Adrenal gland (tissue), 12 donors: Measurements from ENCODE around the gene LARP1. TPM values are rescaled to one million over a fixed set of nuclear protein-coding genes. Genes with fewer than 3 reads are reported as not detected.
"Not testable (repeated sequence)": the region's sequence is repeated elsewhere in the genome, so short reads cannot be mapped to it uniquely, and the experiment has no call there.

Experiments used
- DNase-seq, 7 donors: peaks; one replicate each; pipeline ENCODE4 v3.0.0-alpha.2; 2019 to 2020
- H3K27ac ChIP-seq, 5 donors: fragments of 200-600 bp; sonication (generic) in 4 of 5; 1 replicate in 3 of 5; 2 replicates in 2 of 5; pipeline versions ENCODE4 v1.5.1 to v1.8.0; 2016 to 2020; ENCODE audit warnings: mild to moderate bottlenecking in 1 of 5
- H3K27me3 ChIP-seq: fragments of 200-600 bp; 2 replicates; pipeline ENCODE4 v1.8.0; 2021
- H3K36me3 ChIP-seq, 2 donors: fragments of 200-600 bp; replicated peaks in 1 of 2; 1 replicate in 1 of 2; 2 replicates in 1 of 2; pipeline versions ENCODE4 v1.5.1 to v1.8.0; 2018 to 2022
- H3K4me1 ChIP-seq, 2 donors: fragments of 200-600 bp; replicated peaks in 1 of 2; 1 replicate in 1 of 2; 2 replicates in 1 of 2; pipeline versions ENCODE4 v1.5.1 to v1.8.0; 2018 to 2021
- H3K4me3 ChIP-seq, 4 donors: fragments of 200-600 bp; sonication (generic) in 3 of 4; one replicate each; pipeline ENCODE4 v1.5.1; 2016 to 2018
- H3K9me3 ChIP-seq, 3 donors: fragments of 200-600 bp; sonication (generic) in 1 of 3; replicated peaks in 1 of 3; 1 replicate in 2 of 3; 2 replicates in 1 of 3; pipeline versions ENCODE4 v1.5.1 to v1.8.0; 2016 to 2021
- POLR2A ChIP-seq, 2 donors: fragments of 450-650 bp; IDR thresholded peaks; one replicate each; pipeline ENCODE4 v1.6.1; 2017; ENCODE audit warnings: antibody characterized with exemption in 2 of 2, mild to moderate bottlenecking in 2 of 2, moderate library complexity in 1 of 2
- WGBS, 4 donors: extraction: QIAGEN DNeasy Blood & Tissue Kit in 2 of 4; methylation state at CpG; one replicate each; pipeline versions ENCODE4 v1.1.5 to v1.1.7; 2013 to 2017; 5-methylcytosine and 5-hydroxymethylcytosine counted together
- intact Hi-C, 2 donors: fragments of 100-400 bp; cut with DNase I; formaldehyde crosslinking; loops; one replicate each; pipeline versions ENCODE4 v1.14.1 to v1.15.0; 2022 to 2023
- polyA plus RNA-seq, 3 donors: library from polyadenylated mRNA; stranded (reverse); fragments of 200-250 nt in 2 of 3; fragments of 350-450 nt in 1 of 3; fragmentation: Illumina TruSeq in 1 of 3; extraction: RNeasy Lipid Tissue Mini Kit (QIAGEN cat#74804) in 1 of 3; gene quantifications; one replicate each; pipeline ENCODE4 v1.2.3, GENCODE V29; 2013 to 2014
- total RNA-seq, 9 donors: library from RNA; depleted of rRNA in 4 of 9; stranded (reverse); fragments of >200 nt in 4 of 9; fragments of 120-200 nt in 1 of 9; fragmentation: NEBNext Ultra II Directional in 1 of 9; extraction: Animal tissue kit (Norgen Biotek cat#: 25700) in 1 of 9; gene quantifications; one replicate each; pipeline versions ENCODE4 v1.1.0 to v1.2.4, GENCODE V29; 2013 to 2023
- TF ChIP-seq, protein P1 (sequence below), 6 experiments: fragments of 450-650 bp in 4 of 6; fragments of 200-600 bp in 2 of 6; sonication (generic) in 1 of 6; IDR thresholded peaks; 1 replicate in 5 of 6; 2 replicates in 1 of 6; pipeline versions ENCODE4 v1.5.1 to v1.8.0; 2016 to 2021; ENCODE audit warnings: antibody characterized with exemption in 6 of 6, mild to moderate bottlenecking in 2 of 6, moderate library complexity in 1 of 6
- donor health status: healthy with polysubstance abuse.
- donor health status: Bipolar disorder and iron deficiency.
- donor health status: DM: yes; HTN: yes; CAD: no.
- donor health status: DM: no; HTN: no; CAD: no.
- donor health status: DM: no; HTN: no; CAD: no.
- donor health status: DM: yes; HTN: yes; CAD: no.

Gene LARP1
- total and polyA plus RNA-seq, 12 donors = 30.5 to 209 (median 126) TPM

GRCh38 chr5:154820383-154820782, 65.2 kb downstream of the LARP1 start:
- TF ChIP-seq, protein P1, sequence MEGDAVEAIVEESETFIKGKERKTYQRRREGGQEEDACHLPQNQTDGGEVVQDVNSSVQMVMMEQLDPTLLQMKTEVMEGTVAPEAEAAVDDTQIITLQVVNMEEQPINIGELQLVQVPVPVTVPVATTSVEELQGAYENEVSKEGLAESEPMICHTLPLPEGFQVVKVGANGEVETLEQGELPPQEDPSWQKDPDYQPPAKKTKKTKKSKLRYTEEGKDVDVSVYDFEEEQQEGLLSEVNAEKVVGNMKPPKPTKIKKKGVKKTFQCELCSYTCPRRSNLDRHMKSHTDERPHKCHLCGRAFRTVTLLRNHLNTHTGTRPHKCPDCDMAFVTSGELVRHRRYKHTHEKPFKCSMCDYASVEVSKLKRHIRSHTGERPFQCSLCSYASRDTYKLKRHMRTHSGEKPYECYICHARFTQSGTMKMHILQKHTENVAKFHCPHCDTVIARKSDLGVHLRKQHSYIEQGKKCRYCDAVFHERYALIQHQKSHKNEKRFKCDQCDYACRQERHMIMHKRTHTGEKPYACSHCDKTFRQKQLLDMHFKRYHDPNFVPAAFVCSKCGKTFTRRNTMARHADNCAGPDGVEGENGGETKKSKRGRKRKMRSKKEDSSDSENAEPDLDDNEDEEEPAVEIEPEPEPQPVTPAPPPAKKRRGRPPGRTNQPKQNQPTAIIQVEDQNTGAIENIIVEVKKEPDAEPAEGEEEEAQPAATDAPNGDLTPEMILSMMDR (IDR thresholded peaks at IDR 0.05) = no peak
- no peak for TF ChIP-seq POLR2A (IDR thresholded peaks at IDR 0.05)
- H3K9me3 ChIP-seq = no peaks in the 10 kb centered on the region

GRCh38 chr5:154822896-154823295, 67.7 kb downstream of the LARP1 start:
- DNase-seq = peak in 3 of 7 donors; percentile 45 to 57 (median 48)
- H3K27me3 ChIP-seq, H3K9me3 ChIP-seq, intact Hi-C loops, H3K4me3 ChIP-seq: not testable (repeated sequence)
- 59 to 66% (median 62%) methylated on average over 5 of the region's 5 CpGs for WGBS, 4 donors
- Histone ChIP-seq H3K27ac (peak overlapping the region in 2 of 5 donors; percentile 22 to 78), H3K4me1 (peaks cover 12 to 29% of the 10 kb centered on the region in 2 donors), H3K36me3 (peaks cover 0 to 64% of the 10 kb centered on the region in 2 donors)

More at GRCh38 chr5:154820383-154820782, 65.2 kb downstream of the LARP1 start:
- no peak overlapping the region for H3K4me3 ChIP-seq
- intact Hi-C loops = no loop called here
- H3K36me3 ChIP-seq = peaks cover 0 to 78% of the 10 kb centered on the region in 2 donors
- 93 to 96% (median 94%) methylated on average over 4 to 5 of the region's 5 CpGs for WGBS, 4 donors
- no peak overlapping the region for H3K27ac ChIP-seq
- peaks cover 12 to 33% of the 10 kb centered on the region in 2 donors for H3K4me1 ChIP-seq
- DNase-seq = no peak
- H3K27me3 ChIP-seq = no peaks in the 10 kb centered on the region

DNA sequence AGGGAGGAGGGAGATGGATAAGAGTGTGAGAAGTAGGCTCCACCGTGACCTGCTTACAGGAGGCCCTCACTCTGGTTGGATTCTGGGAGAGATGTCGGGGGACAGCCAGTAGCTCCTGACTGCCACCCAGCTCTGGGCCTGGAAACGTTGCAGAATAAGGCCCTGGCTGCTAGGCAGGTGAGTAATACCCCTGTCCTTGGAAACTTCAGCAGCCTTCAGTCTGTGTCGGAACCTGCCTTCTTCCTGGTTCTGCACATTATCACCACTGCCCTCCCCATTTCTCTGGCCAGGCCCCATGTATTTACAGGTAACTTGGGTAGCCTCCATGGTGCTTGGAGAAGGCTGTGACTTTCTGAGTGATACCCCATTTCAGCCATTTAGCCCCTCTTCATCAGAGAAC, 68.4 kb downstream of the LARP1 start:
- peak overlapping the region in 2 of 5 donors; percentile 22 to 78 for H3K27ac ChIP-seq
- no peak overlapping the region for H3K4me3 ChIP-seq
- peaks cover 0 to 61% of the 10 kb centered on the region in 2 donors for H3K36me3 ChIP-seq
- peaks cover 9 to 23% of the 10 kb centered on the region in 2 donors for H3K4me1 ChIP-seq
- TF ChIP-seq POLR2A (IDR thresholded peaks at IDR 0.05) = no peak
- TF ChIP-seq, protein P1 (IDR thresholded peaks at IDR 0.05) = no peak
- no peaks in the 10 kb centered on the region for H3K27me3 ChIP-seq
- 56 to 65% (median 62%) methylated on average over 4 of the region's 4 CpGs for WGBS, 4 donors
- DNase-seq = peak in 3 of 7 donors; percentile 28 to 41 (median 29)
- intact Hi-C loops = no loop called here
- no peaks in the 10 kb centered on the region for H3K9me3 ChIP-seq

DNA sequence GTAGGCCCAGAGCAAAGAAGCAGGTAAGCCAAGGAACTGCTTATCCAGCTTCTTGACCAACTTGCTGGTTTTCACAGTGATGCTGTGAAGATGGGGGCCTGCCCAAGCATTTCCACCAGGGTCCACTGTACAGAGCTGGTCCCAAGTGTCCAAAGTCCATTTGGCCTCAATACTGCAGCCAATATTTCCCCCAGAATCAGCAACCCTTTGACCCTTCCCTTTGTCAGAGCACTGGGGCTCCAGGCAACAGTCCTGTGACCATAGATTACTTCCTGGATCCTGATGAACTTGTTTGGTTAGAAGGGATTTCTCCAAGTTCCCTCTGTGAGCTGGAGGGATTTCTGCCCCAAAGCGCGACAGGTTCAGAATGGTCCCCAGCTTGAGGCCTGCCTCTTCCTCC, 68.9 kb downstream of the LARP1 start:
- Histone ChIP-seq H3K4me1 (peaks cover 9 to 19% of the 10 kb centered on the region in 2 donors), H3K36me3 (peaks cover 0 to 56% of the 10 kb centered on the region in 2 donors), H3K9me3 (no peaks in the 10 kb centered on the region), H3K27ac (peak overlapping the region in 1 of 5 donors; percentile 78), H3K27me3 (no peaks in the 10 kb centered on the region), H3K4me3 (no peak overlapping the region)
- 97 to 100% (median 99%) methylated on average over 2 of the region's 2 CpGs for WGBS, 4 donors
- TF ChIP-seq, protein P1 (IDR thresholded peaks at IDR 0.05) = no peak
- no peak for TF ChIP-seq POLR2A (IDR thresholded peaks at IDR 0.05)
- intact Hi-C loops = no loop called here
- DNase-seq = no peak

GRCh38 chr5:154829181-154829588, 74.0 kb downstream of the LARP1 start:
- WGBS, 4 donors = 89 to 90% (median 90%) methylated on average over 2 of the region's 2 CpGs

More at GRCh38 chr5:154829181-154829588, 74.0 kb downstream of the LARP1 start:
- H3K4me3 ChIP-seq = no peak overlapping the region
- DNase-seq = peak in 1 of 7 donors; percentile 72
- H3K36me3 ChIP-seq = peaks cover 0 to 31% of the 10 kb centered on the region in 2 donors
- H3K27me3 ChIP-seq = no peaks in the 10 kb centered on the region
- intact Hi-C loops = no loop called here
- no peaks in the 10 kb centered on the region for H3K4me1 ChIP-seq
- no peaks in the 10 kb centered on the region for H3K9me3 ChIP-seq
- peak overlapping the region in 1 of 5 donors; percentile 26 for H3K27ac ChIP-seq
- no peak for TF ChIP-seq POLR2A (IDR thresholded peaks at IDR 0.05)
- TF ChIP-seq, protein P1 (IDR thresholded peaks at IDR 0.05) = no peak
